HG03060 (cell line): Measurements from ENCODE around the gene DHFR2.

ENCODE experiments used
- ATAC-seq: cut with Tn5 transposase; IDR thresholded peaks from one replicate; pipeline ENCODE4 v1.9.1; 2021; ENCODE audit warnings: low read depth, moderate number of reproducible peaks; ENCODE audit not compliant: unreplicated experiment

Gene DHFR2

DNA sequence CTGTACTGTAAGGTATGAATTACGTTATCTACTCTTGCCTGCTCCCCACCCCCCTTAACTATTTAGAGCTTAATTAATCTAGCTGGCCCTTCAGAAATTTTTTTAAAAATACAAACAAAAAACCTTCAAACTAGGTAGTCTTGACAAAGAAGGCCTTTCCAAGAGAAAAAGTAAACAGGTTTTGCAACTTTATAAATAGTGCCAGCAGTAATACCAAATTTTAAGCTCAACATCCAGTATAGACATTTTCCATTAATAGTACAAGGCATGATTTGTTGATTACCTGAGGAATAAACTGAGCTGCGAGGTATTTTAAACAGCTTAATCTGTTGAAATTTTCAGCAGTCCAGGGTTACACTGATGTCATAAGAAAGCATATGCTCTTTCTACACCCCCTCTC, 54.5 kb downstream of the DHFR2 start:
- ATAC-seq, result no peak
